GM11168 (cell line): ENCODE measurements around the gene SELENOP.
"Not testable (repeated sequence)": the region's sequence is repeated elsewhere in the genome, so short reads cannot be mapped to it uniquely, and the experiment has no call there.

Experiments
- in situ Hi-C: fragments of 300-500 bp; cut with MboI; formaldehyde crosslinking; loops from one replicate; pipeline ENCODE4 v1.12.0; 2022; ENCODE audit warnings: low sequenced_read_pairs; ENCODE audit not compliant: unreplicated experiment

SELENOP gene

GRCh38 chr5:42811591-42812446 is at the start of gene SELENOP:
SELENOP (minus strand) TSS chr5:42811892; CDS start chr5:42808353, 3,539 bp downstream.
- in situ Hi-C loops: no loop called here

GRCh38 chr5:42858687-42859086 is 47.0 kb upstream of the SELENOP start:
- in situ Hi-C loops: no loop called here

GRCh38 chr5:42858031-42858643 is 46.4 kb upstream of the SELENOP start:
- in situ Hi-C loops: no loop called here

- in situ Hi-C loops: no loop called here
These were observed 44.1 kb upstream of the SELENOP start for GRCh38 chr5:42855811-42856210.

DNA sequence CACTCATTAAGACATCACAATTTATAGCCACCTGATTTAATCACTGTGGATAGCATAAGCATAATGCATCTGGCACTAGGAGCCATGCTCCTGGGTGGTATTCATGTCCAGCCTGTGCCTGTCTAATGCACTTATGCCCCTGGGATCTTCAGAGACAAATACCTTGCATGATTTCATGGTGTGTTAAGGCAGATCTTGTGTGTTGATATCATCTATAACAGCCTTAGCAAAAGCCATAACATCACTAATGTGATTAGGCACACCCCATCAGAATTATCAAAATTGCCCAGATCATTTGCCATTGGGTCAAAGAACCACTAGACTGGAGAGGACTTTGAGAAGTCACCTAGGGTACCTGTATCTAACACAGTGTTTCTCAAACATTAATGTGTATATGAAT is 43.7 kb upstream of the SELENOP start:
- in situ Hi-C loops: no loop called here

DNA sequence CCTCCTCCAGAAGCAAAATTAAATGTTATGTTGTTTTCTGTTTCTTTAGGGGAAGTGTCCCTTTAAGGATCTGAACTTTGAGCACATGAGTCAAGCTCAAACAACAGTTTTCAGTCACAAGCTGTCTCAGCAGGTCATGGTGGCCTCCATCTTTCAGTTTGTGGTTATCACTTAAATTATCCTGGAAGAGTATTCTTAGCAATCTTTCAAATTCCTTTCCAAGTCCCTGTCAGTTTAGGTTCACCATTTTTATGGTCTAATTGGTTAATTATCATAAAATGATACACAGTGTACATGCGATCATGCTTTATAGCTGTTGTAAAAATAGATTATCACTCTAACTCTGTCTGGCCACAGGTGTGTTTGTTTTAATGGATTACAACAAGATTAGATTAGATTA is 43.1 kb upstream of the SELENOP start:
- in situ Hi-C loops: no loop called here

GRCh38 chr5:42852826-42853225 is 41.1 kb upstream of the SELENOP start:
- in situ Hi-C loops: no loop called here

DNA sequence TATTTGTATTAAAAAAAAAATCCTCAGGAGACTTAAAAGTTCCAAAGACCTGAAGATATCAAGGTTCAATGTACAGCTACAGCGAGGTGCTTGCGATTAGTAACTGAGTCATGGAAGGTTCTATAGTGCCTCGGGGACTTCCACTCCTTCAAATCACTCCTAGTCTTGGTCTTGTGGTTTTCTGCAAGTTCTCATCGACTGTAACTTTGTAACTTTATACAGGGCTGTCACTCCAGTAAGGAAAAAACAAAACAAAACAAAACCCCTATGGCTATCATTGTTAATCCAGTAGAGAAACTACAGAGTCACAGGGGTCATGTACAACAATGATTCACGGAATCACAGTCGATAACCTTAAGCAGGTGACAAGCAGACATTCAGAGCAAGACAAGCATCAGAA is 39.8 kb upstream of the SELENOP start:
- in situ Hi-C loops: no loop called here

- in situ Hi-C loops: no loop called here
These were observed 36.9 kb upstream of the SELENOP start for GRCh38 chr5:42848545-42848944.

DNA sequence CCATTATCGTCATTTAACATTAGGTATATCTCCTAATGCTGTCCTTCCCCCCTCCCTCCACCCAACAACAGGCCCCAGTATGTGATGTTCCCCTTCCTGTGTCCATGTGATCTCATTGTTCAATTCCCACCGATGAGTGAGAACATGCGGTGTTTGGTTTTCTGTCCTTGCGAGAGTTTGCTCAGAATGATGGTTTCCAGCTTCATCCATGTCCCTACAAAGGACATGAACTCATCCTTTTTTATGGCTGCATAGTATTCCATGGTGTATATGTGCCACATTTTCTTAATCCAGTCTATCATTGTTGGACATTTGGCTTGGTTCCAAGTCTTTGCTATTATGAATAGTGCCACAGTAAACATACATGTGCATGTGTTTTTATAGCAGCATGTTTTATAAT is 32.7 kb upstream of the SELENOP start:
- in situ Hi-C loops: not testable (repeated sequence)

DNA sequence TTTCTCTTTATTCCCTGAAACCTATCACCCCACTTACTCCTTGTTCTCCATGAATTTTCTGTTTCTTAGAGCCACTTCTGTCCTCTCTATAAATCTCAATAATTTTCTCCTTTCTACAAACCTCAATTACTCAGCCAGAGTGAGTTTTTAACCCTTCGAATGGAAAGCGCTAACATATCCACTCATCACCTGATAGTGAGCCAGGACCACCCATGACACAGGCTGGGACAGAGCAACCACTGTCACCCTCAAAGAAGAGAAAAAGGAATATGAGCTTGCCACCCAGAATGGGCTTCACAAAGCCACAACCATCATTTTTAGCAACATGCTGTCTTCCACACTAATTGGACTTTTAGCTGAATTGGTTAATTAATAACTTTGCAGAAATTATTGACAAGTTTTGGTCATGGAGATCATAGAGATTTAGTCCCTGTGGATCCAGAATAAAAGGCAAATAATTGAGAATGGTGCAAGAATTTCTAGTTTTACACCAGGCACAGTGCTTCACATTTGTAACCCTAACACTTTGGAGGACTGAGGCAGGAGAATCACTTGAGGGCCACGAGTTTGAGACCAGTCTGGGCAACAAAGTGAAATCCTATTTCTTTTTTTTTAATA is 32.1 kb upstream of the SELENOP start:
- in situ Hi-C loops: no loop called here

DNA sequence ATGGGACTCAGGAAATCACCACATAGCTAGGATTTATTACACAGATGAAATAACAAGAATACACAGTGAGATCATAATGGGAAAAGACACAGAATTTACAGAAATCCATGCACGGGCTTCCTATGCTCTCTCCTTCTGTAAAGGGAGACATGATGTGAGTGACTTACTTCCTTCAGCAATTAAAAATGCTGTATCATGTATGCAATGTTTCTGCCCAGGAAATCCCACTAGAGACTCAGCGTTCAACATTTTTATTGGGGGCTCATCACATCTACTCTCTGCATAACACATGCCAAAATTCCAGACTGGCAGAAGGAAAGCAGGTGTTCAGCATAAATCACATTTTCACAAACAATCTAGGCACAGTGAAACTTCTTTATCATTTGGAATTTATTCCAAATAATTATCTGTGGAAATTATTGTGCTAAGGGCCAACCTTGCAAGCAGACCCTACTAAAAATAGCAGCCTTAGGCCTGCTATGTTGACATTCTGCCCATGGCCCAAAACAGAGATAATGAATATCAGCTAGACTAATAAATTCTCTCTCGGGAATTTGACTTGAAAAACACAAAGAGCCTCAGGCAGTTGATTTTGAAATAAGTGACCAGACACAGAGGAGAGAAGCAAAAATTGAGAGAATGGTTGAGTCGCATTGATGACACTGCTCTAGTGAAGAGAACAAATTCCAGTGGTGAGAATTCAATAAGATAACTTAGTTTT is 31.4 kb upstream of the SELENOP start:
- in situ Hi-C loops: no loop called here

GRCh38 chr5:42840842-42841567 is 29.3 kb upstream of the SELENOP start:
- in situ Hi-C loops: no loop called here

DNA sequence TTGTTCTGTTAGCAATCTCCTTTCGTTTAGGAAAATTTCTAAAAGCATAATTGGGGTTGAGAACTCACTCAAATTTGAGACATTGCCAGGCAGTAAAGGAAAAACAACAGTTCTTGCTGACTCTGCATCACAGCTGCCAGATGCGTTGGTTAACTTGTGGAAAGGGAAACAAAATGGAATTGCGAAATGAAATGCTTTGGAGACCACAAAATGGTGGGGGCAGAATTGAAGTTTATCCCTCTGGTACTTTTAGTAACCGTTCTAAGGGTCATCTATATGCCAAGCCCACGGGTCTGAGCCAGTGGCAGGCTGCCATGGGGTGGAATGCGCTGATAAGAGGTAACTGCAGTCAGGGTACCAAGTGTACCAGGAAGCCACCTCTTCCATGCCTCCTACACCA is 28.6 kb upstream of the SELENOP start:
- in situ Hi-C loops: no loop called here

DNA sequence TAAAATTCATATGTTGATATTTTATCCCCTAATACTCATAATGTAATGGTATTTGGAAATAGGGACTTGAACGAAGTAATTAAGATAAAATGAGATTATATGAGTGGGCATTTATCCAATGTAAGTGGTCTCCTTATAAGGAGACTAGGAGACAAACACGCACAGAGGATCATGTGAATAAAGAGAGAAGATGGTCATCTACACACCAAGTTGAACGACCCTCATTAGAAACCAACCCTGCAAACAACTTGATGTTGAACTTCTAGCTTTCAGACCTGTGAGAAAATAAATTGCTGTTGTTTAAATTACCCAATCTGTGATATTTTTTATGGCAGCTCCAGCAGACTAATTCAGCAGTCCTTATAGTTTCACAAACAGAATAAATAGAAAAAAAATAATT is 27.5 kb upstream of the SELENOP start:
- in situ Hi-C loops: no loop called here

- in situ Hi-C loops: no loop called here
These were observed 25.9 kb upstream of the SELENOP start for GRCh38 chr5:42837601-42838000.

GRCh38 chr5:42836070-42836769 is 24.5 kb upstream of the SELENOP start:
- in situ Hi-C loops: no loop called here

GRCh38 chr5:42832060-42832459 is 20.4 kb upstream of the SELENOP start:
- in situ Hi-C loops: no loop called here

DNA sequence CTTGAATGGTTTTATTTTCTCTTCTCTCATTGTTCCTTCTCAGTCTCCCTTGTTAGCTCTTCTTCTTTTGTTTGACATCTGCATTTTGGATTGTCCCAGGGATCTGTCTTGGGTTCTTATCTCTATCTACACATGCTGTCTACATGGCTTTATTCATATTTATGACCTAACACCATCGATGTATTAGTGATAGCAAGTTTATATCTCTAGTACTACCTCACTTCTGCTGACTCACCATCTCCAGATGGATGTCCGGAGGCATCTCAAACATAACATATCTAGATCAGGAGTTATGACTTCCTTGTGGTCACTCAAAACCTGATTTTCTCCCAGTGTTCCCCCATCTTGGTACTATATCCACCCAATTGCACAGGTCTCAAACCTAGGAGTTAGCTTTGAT is 19.2 kb upstream of the SELENOP start:
- in situ Hi-C loops: no loop called here

GRCh38 chr5:42828671-42829070 is 17.0 kb upstream of the SELENOP start:
- in situ Hi-C loops: no loop called here
